HepG2 (cell line): ENCODE results near the gene GPS1. TPM values are rescaled to one million over a fixed set of nuclear protein-coding genes. Genes with fewer than 3 reads are reported as not detected.

Experiments
- ATF7 ChIP-seq, 2 experiments: fragments of 450-650 bp in 1 of 2; sonication (generic) in 1 of 2; formaldehyde crosslinking in 1 of 2; IDR thresholded peaks; 2 replicates each; pipeline versions ENCODE4 v1.4.0 to v1.6.1; 2016 to 2020; ENCODE audit warnings: antibody characterized with exemption in 1 of 2, mild to moderate bottlenecking in 1 of 2, missing genetic modification reagents in 1 of 2
- HNRNPL ChIP-seq: fragments of 200-400 bp; formaldehyde crosslinking; IDR thresholded peaks from 2 replicates; pipeline ENCODE4 v1.6.1; 2017; ENCODE audit warnings: mild to moderate bottlenecking, low read depth, low read length
- KDM5B ChIP-seq: sonication (generic); formaldehyde crosslinking; IDR thresholded peaks from 2 replicates; pipeline ENCODE4 v1.4.0; 2020; ENCODE audit warnings: missing genetic modification reagents, mild to moderate bottlenecking, borderline replicate concordance
- KLF6 ChIP-seq: IDR thresholded peaks from 2 replicates; pipeline ENCODE4 v1.8.0; 2016; ENCODE audit warnings: missing biosample characterization, missing genetic modification reagents
- MEIS1 ChIP-seq: sonication (generic); formaldehyde crosslinking; IDR thresholded peaks from 2 replicates; pipeline ENCODE4 v1.9.0; 2021; ENCODE audit warnings: mild to moderate bottlenecking, missing genetic modification reagents, moderate library complexity, borderline replicate concordance
- MLLT10 ChIP-seq: sonication (generic); formaldehyde crosslinking; IDR thresholded peaks from 2 replicates; pipeline ENCODE4 v1.4.0; 2020; ENCODE audit warnings: missing genetic modification reagents
- PCBP2 ChIP-seq: fragments of 200-400 bp; formaldehyde crosslinking; optimal IDR thresholded peaks from 2 replicates; pipeline ENCODE3; 2018; ENCODE audit warnings: low read length, low read depth; ENCODE audit not compliant: poor library complexity, severe bottlenecking
- SAP130 ChIP-seq: IDR thresholded peaks from 2 replicates; pipeline ENCODE4 v1.6.1; 2016; ENCODE audit warnings: low read depth
- SMYD3 ChIP-seq: sonication (generic); formaldehyde crosslinking; IDR thresholded peaks from 2 replicates; pipeline ENCODE4 v1.8.1; 2023; ENCODE audit warnings: mild to moderate bottlenecking, missing genetic modification reagents
- SRF ChIP-seq: IDR thresholded peaks from 2 replicates; pipeline ENCODE4 v1.6.1; 2011; ENCODE audit warnings: mild to moderate bottlenecking, low read depth, low read length, moderate library complexity
- ZBTB8A ChIP-seq: sonication (generic); formaldehyde crosslinking; IDR thresholded peaks from 2 replicates; pipeline ENCODE4 v1.4.0; 2020; ENCODE audit warnings: mild to moderate bottlenecking, low read depth, missing genetic modification reagents, borderline replicate concordance
- ZEB1 ChIP-seq: IDR thresholded peaks from 2 replicates; pipeline ENCODE4 v1.6.1; 2012; ENCODE audit warnings: mild to moderate bottlenecking, low read depth, inconsistent platforms; ENCODE audit not compliant: insufficient replicate concordance
- ZSCAN25 ChIP-seq: sonication (generic); formaldehyde crosslinking; IDR thresholded peaks from 2 replicates; pipeline ENCODE4 v1.8.0; 2022; ENCODE audit warnings: mild to moderate bottlenecking, missing genetic modification reagents
- polyA plus RNA-seq, 8 experiments: library from polyadenylated mRNA; depleted of rRNA in 3 of 8; stranded (reverse) in 7 of 8; unstranded in 1 of 8; fragments of >200 nt; fragmentation: Illumina TruSeq in 4 of 8; extraction: Trizol in 4 of 8; gene quantifications; 2 replicates each; pipeline versions ENCODE4 v1.2.1 to v1.2.3, GENCODE V29; 2011 to 2016; ENCODE audit warnings: low read depth in 4 of 8, missing spikeins in 1 of 8, mixed read lengths in 1 of 8; ENCODE audit not compliant: insufficient read depth in 1 of 8
- total RNA-seq, 5 experiments: library from RNA; depleted of rRNA; stranded (reverse); fragments of >200 nt; fragmentation: Illumina TruSeq; extraction: Trizol; gene quantifications; 2 replicates each; pipeline ENCODE4 v1.2.3, GENCODE V29; 2016; ENCODE audit warnings: low read depth in 1 of 5
- TF ChIP-seq, protein P1 (sequence below): sonication (generic); formaldehyde crosslinking; IDR thresholded peaks from 2 replicates; pipeline ENCODE4 v1.4.0; 2020; ENCODE audit warnings: missing genetic modification reagents
- TF ChIP-seq, protein P2 (sequence below): sonication (generic); formaldehyde crosslinking; IDR thresholded peaks from 2 replicates; pipeline ENCODE4 v1.5.1; 2020; ENCODE audit warnings: missing genetic modification reagents, mild to moderate bottlenecking, borderline replicate concordance
- TF ChIP-seq, protein P3 (sequence below): sonication (generic); formaldehyde crosslinking; IDR thresholded peaks from 2 replicates; pipeline ENCODE4 v1.4.0; 2020; ENCODE audit warnings: low read depth, missing genetic modification reagents
- TF ChIP-seq, protein P4 (sequence below): IDR thresholded peaks from 2 replicates; pipeline ENCODE4 v1.6.1; 2016; ENCODE audit warnings: missing compliant biosample characterization, missing genetic modification reagents, borderline replicate concordance
- TF ChIP-seq, protein P5 (sequence below): sonication (generic); formaldehyde crosslinking; IDR thresholded peaks from 2 replicates; pipeline ENCODE4 v1.8.0; 2022; ENCODE audit warnings: mild to moderate bottlenecking, missing genetic modification reagents, moderate library complexity

The GPS1 gene
- total and polyA plus RNA-seq, 2 of the 13 experiments (the other 11 are each of a cell fraction or from before 2014, with no cell fraction given): 124 to 128 TPM

DNA sequence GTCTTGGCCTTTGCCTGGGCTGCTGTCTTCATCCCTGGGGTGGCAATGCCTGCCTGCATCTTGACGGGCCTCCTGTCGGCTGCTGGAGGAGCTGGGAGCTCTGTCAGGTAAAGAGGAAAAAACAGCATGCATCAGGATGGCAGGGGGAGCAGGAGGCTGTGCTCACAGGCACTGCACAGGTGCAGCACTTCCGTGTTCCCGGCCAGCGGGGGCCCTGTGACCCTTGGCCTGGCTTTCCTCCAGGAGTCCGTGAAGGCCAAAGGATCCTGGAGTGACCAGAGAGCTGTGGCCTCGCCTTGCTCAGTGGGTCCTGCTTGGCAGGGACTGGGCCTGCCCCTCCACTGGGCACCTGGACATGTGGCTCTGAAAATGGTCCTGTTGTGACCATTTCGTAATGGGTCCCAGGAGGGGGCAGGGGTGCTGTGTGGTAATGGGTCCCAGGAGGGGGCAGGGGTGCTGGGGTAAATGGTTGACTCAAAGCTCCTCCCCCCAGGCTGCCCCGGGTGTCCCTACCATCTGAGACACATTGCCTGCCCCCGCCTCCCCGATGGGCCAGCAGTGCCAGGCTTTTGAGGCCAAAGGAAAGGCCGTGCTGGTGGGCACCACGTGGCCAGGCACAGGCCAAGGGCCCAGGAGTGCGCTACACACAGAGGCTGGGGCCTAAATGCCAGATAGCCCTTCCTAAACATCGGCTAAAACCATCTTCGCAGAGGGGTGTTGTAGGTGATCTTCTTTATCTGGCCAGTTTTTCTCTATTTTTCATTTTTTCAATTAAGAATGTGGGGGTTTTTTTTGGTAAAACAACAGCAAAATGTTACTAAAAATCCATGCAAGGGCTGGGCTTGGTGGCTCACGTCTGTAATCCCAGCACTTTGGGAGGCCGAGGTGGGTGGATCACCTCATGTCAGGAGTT is 50.3 kb downstream of the GPS1 start (continued):
- TF ChIP-seq, protein P1, sequence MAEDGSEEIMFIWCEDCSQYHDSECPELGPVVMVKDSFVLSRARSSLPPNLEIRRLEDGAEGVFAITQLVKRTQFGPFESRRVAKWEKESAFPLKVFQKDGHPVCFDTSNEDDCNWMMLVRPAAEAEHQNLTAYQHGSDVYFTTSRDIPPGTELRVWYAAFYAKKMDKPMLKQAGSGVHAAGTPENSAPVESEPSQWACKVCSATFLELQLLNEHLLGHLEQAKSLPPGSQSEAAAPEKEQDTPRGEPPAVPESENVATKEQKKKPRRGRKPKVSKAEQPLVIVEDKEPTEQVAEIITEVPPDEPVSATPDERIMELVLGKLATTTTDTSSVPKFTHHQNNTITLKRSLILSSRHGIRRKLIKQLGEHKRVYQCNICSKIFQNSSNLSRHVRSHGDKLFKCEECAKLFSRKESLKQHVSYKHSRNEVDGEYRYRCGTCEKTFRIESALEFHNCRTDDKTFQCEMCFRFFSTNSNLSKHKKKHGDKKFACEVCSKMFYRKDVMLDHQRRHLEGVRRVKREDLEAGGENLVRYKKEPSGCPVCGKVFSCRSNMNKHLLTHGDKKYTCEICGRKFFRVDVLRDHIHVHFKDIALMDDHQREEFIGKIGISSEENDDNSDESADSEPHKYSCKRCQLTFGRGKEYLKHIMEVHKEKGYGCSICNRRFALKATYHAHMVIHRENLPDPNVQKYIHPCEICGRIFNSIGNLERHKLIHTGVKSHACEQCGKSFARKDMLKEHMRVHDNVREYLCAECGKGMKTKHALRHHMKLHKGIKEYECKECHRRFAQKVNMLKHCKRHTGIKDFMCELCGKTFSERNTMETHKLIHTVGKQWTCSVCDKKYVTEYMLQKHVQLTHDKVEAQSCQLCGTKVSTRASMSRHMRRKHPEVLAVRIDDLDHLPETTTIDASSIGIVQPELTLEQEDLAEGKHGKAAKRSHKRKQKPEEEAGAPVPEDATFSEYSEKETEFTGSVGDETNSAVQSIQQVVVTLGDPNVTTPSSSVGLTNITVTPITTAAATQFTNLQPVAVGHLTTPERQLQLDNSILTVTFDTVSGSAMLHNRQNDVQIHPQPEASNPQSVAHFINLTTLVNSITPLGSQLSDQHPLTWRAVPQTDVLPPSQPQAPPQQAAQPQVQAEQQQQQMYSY (CRISPR knock-in tag): no peak
- no peak for TF ChIP-seq ZBTB8A (CRISPR knock-in tag)
- peak; percentile 27 for TF ChIP-seq PCBP2
- TF ChIP-seq ATF7 (IDR thresholded peaks at IDR 0.05): no peak
- TF ChIP-seq ATF7 (CRISPR knock-in tag; IDR thresholded peaks at IDR 0.05): no peak
- TF ChIP-seq HNRNPL: peak; percentile 99
- TF ChIP-seq, protein P2, sequence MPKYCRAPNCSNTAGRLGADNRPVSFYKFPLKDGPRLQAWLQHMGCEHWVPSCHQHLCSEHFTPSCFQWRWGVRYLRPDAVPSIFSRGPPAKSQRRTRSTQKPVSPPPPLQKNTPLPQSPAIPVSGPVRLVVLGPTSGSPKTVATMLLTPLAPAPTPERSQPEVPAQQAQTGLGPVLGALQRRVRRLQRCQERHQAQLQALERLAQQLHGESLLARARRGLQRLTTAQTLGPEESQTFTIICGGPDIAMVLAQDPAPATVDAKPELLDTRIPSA (CRISPR knock-in tag): 0 out of 2 replicates have a peak, but pooled peaks have one; percentile 86
- TF ChIP-seq MLLT10 (CRISPR knock-in tag): no peak
- TF ChIP-seq KLF6: peak; percentile 64; the same call in 1 of the 2 replicates
- peak; percentile 50; the same call in 1 of the 2 replicates for TF ChIP-seq KDM5B
- no peak; the same call in 1 of the 2 replicates for TF ChIP-seq MEIS1 (CRISPR knock-in tag)
- TF ChIP-seq SAP130 (CRISPR knock-in tag): peak; percentile 94
- TF ChIP-seq SMYD3: peak; percentile 94
- TF ChIP-seq ZEB1: no peak
- TF ChIP-seq SRF: no peak
- TF ChIP-seq, protein P3, sequence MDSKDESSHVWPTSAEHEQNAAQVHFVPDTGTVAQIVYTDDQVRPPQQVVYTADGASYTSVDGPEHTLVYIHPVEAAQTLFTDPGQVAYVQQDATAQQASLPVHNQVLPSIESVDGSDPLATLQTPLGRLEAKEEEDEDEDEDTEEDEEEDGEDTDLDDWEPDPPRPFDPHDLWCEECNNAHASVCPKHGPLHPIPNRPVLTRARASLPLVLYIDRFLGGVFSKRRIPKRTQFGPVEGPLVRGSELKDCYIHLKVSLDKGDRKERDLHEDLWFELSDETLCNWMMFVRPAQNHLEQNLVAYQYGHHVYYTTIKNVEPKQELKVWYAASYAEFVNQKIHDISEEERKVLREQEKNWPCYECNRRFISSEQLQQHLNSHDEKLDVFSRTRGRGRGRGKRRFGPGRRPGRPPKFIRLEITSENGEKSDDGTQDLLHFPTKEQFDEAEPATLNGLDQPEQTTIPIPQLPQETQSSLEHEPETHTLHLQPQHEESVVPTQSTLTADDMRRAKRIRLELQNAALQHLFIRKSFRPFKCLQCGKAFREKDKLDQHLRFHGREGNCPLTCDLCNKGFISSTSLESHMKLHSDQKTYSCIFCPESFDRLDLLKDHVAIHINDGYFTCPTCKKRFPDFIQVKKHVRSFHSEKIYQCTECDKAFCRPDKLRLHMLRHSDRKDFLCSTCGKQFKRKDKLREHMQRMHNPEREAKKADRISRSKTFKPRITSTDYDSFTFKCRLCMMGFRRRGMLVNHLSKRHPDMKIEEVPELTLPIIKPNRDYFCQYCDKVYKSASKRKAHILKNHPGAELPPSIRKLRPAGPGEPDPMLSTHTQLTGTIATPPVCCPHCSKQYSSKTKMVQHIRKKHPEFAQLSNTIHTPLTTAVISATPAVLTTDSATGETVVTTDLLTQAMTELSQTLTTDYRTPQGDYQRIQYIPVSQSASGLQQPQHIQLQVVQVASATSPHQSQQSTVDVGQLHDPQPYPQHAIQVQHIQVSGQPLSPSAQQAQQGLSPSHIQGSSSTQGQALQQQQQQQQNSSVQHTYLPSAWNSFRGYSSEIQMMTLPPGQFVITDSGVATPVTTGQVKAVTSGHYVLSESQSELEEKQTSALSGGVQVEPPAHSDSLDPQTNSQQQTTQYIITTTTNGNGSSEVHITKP: no peak; the same call in 1 of the 2 replicates
- TF ChIP-seq, protein P4, sequence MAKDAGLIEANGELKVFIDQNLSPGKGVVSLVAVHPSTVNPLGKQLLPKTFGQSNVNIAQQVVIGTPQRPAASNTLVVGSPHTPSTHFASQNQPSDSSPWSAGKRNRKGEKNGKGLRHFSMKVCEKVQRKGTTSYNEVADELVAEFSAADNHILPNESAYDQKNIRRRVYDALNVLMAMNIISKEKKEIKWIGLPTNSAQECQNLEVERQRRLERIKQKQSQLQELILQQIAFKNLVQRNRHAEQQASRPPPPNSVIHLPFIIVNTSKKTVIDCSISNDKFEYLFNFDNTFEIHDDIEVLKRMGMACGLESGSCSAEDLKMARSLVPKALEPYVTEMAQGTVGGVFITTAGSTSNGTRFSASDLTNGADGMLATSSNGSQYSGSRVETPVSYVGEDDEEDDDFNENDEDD: peak; percentile 74
- TF ChIP-seq, protein P5, sequence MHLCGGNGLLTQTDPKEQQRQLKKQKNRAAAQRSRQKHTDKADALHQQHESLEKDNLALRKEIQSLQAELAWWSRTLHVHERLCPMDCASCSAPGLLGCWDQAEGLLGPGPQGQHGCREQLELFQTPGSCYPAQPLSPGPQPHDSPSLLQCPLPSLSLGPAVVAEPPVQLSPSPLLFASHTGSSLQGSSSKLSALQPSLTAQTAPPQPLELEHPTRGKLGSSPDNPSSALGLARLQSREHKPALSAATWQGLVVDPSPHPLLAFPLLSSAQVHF: no peak
- TF ChIP-seq ZSCAN25 (CRISPR knock-in tag): peak; percentile 97
